Dendritic cell treated with granulocyte-macrophage colony-stimulating factor and Interleukin-4, amounts not matched to agents 40 ng/mL and 50 ng/mL, for 4 days (primary cell): ENCODE results near the gene B4GALT1.
A peak's percentile ranks its signal among the peaks of the same experiment; 100 is the strongest.

ENCODE experiments used
- H3K27ac Mint-ChIP-seq: one replicate; pipeline ENCODE4 v1.8.0; 2022; ENCODE audit warnings: mild to moderate bottlenecking, mixed read lengths
- H3K27me3 Mint-ChIP-seq: one replicate; pipeline ENCODE4 v1.8.0; 2022; ENCODE audit warnings: mild to moderate bottlenecking, mixed read lengths
- H3K36me3 Mint-ChIP-seq: one replicate; pipeline ENCODE4 v1.8.0; 2022; ENCODE audit warnings: low read depth, mixed read lengths
- H3K4me1 Mint-ChIP-seq: one replicate; pipeline ENCODE4 v1.8.0; 2022; ENCODE audit warnings: low read depth, mixed read lengths
- H3K4me3 Mint-ChIP-seq: one replicate; pipeline ENCODE4 v1.8.0; 2022; ENCODE audit warnings: mild to moderate bottlenecking, moderate library complexity, mixed read lengths
- H3K9me3 Mint-ChIP-seq: one replicate; pipeline ENCODE4 v1.8.0; 2022; ENCODE audit warnings: mixed read lengths
- intact Hi-C: fragments of 100-400 bp; cut with micrococcal nuclease; formaldehyde crosslinking; loops from one replicate; pipeline ENCODE4 v1.15.0; 2022

Gene B4GALT1, protein sequence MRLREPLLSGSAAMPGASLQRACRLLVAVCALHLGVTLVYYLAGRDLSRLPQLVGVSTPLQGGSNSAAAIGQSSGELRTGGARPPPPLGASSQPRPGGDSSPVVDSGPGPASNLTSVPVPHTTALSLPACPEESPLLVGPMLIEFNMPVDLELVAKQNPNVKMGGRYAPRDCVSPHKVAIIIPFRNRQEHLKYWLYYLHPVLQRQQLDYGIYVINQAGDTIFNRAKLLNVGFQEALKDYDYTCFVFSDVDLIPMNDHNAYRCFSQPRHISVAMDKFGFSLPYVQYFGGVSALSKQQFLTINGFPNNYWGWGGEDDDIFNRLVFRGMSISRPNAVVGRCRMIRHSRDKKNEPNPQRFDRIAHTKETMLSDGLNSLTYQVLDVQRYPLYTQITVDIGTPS

DNA sequence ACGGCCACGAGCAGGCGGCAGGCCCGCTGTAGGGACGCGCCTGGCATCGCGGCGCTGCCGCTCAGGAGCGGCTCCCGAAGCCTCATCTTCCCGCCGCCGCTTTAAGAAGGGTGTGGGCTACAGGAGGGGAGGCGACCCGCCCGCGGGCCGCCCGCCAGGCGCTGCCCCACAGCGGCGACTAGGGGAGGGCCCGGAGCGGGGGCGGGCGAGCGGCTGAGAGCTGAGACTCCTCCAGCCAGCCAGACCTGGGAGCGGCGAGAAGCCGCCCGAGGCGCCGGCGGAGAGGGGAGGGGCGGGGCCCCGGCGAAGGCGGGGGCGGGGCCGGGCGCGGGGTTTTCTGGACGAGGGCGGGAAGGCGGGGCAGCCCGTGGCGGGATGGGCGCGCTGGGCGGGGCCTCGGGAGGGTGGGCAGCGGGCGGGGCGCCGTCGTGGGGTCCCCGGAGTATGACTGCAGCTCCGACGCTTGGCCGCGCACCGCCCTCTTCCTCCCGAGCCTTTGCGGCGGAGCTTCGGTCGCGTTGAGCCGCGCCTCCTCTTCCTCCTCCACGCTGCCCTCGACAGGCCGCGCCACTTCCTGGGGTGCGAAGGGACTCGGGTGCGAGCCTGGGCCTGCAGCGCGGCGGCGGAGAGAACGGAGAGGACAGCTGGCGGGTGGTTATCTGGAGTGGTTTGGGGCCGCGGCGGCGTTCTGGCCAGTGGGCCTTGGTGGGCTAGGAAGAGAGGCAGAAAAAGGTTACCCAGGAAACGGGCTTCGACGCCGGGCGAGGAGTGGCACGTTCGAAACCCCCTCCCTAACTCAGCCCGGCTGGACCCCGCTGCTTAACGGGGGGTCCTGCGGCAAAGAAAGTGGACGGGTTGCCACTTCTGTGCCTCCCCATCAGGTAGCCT lies at the start of gene B4GALT1:
TSS of gene B4GALT1 (minus strand) at position 253 of the 888 bp plus-strand sequence. CDS start at position 86, 167 bp downstream.
- peak within 1 kb of the TSS; percentile 91 for H3K4me3 Mint-ChIP-seq
- H3K27me3 Mint-ChIP-seq, result no peaks in the 10 kb centered on the region
- peaks cover 40% of the 10 kb centered on the region for H3K36me3 Mint-ChIP-seq
- H3K9me3 Mint-ChIP-seq, result no peaks in the 10 kb centered on the region
- peaks cover 67% of the 10 kb centered on the region for H3K4me1 Mint-ChIP-seq
- H3K27ac Mint-ChIP-seq, result peak within 1 kb of the TSS; percentile 96
- intact Hi-C loops, result loop anchor here (1.0 to 5.0 kb wide), 3 partner anchors 8 to 97 kb away; partner anchors contain the start of genes BAG1 and CHMP5

DNA sequence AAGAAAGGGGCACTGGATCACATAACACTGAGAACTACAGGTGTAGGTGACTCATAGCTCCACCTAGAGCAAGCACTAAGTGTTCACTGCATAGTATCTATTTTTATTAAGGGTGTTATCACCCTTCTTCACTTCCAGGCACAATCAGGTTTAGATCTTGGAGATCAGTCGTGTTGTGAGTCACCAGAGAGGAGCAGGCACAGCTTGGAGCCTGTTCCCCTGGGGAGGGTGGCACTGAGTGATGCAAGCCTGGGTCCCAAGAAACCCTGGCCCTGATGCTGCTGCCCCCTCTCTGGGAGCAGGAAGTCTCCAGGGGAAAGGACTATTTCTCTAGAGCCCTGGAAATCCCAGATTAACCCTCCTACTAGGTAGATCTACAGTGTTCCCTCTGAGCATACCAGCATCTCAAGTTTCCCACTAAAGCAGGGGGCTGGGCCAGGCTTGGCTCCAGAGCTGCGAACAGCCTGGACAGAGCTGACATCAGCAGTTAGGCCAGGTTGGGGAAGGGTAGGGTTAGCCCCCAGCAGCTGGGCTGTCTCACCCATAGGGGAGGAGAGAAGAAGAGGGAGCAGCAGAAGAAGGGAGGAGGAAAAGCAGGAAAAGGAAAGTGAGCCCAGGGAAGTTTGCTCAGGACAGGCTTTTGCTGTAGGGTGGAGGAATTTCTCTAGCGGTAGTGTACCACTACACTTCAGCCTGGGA lies 44.7 kb upstream of the B4GALT1 start:
- H3K4me1 Mint-ChIP-seq, result no peaks in the 10 kb centered on the region
- no peaks in the 10 kb centered on the region for H3K36me3 Mint-ChIP-seq
- peaks cover 1% of the 10 kb centered on the region for H3K27me3 Mint-ChIP-seq
- H3K9me3 Mint-ChIP-seq, result no peaks in the 10 kb centered on the region
- H3K4me3 Mint-ChIP-seq, result no peak overlapping the region
- intact Hi-C loops, result no loop called here
- no peak overlapping the region for H3K27ac Mint-ChIP-seq

DNA sequence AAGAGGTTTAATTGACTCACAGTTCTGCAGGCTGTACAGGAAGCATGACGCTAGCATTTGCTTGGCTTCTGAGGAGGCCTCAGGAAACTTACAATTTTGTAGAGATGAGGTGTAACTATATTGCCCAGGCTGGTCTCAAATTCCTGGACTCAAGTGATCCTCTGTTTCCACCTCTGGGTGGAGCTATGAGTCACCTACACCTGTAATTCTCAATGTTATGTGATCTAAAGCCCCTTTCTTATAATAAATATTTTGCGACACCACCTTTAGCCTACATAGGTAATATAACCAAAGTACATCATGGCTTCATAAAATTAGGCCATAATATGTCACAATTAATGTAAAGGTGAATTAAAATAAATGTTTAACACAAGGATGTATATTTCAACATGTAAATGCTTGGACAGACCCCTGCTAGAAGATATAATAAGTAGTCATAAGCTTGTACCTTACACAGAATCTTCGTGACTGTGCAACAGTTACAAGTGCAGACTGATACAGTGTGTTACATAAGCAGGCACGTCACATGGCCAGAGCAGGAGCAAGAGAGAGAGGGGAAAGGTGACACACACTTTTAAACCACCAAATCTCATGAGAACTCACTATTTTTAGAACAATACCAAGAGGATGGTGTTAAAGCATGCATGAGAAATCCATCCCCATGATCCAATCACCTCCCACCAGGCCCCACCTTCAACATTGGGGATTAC lies 43.0 kb upstream of the B4GALT1 start:
- intact Hi-C loops, result no loop called here
- Mint-ChIP-seq H3K27ac (no peak overlapping the region), H3K27me3 (peaks cover 1% of the 10 kb centered on the region), H3K4me3 (no peak overlapping the region), H3K9me3 (no peaks in the 10 kb centered on the region), H3K4me1 (no peaks in the 10 kb centered on the region), H3K36me3 (no peaks in the 10 kb centered on the region)

DNA sequence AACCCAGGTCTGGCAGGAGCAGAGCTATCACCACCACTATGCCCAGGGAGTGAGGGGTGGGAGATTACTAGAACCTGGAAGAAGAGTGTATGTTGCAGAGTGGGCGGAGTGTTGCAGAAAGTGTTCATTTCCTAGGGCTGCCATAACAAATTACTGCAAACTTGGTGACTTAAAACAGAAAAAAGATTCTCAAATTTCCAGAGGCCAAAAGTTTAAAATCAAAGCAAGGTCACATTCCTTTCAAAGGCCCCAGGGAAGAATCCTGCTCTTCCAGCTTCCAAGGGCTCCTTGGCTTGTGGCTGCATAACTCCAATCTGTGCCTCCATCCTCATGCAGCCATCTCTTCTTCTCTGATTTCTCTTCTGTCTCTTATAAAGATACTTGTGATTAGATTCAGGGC lies 42.3 kb upstream of the B4GALT1 start:
- Mint-ChIP-seq H3K4me3 (no peak overlapping the region), H3K27me3 (peaks cover 1% of the 10 kb centered on the region), H3K27ac (no peak overlapping the region), H3K4me1 (no peaks in the 10 kb centered on the region), H3K9me3 (no peaks in the 10 kb centered on the region), H3K36me3 (no peaks in the 10 kb centered on the region)
- intact Hi-C loops, result no loop called here

DNA sequence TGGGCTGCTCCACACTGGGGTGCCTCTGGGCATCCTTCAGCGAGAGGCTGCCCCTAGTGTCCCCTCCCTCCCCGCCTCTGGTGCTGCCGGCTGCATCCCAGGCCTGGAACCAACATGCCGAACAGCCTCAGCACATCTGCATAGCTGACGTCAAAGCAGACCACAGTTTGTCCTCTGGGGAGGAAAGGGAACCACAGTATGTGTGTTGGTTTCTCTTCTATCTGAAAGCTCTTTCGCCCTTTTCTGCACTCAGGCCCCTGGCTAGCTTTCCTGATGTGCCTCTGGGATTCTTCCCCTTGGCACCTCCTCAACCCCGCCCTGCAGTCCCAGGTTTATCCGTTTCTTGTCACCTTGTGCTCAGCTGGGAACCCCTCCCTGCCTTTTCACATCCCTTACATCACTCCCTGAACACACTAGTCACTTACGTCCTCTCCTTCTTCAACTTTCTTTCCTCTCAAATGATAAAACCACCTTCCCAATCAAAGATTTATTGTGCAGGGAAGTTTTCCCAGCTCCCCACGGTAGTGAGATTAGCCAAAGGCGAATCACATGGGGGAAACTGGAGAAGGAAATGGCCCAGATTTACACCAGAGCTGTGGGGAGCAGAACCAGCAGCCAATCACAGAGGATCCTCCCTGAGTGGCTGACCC lies 35.5 kb upstream of the B4GALT1 start:
- H3K27me3 Mint-ChIP-seq, result peaks cover 2% of the 10 kb centered on the region
- no peaks in the 10 kb centered on the region for H3K36me3 Mint-ChIP-seq
- peaks cover 8% of the 10 kb centered on the region for H3K4me1 Mint-ChIP-seq
- H3K4me3 Mint-ChIP-seq, result no peak overlapping the region
- peak overlapping the region; percentile 23 for H3K27ac Mint-ChIP-seq
- no peaks in the 10 kb centered on the region for H3K9me3 Mint-ChIP-seq
- intact Hi-C loops, result no loop called here

DNA sequence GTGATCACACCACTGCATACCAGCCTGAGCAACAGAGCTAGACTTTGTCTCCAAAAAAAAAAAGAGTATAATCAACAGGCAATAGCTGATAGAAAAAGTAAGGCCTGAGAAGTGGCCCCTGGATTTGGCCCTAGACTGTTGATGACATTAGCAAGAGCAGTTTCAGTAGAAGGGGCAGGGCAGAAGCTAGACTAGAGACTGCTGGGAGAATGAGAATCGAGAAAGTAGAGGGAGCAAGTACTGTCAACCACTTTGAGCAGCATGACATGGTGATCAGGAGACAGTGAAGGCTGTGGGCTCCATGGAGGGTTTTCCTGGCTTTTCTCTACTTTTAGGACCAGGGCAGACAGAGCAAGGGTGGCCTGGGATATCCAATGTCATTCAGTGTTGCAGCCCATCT lies 34.9 kb upstream of the B4GALT1 start:
- Mint-ChIP-seq H3K9me3 (no peaks in the 10 kb centered on the region), H3K4me1 (peaks cover 8% of the 10 kb centered on the region), H3K27me3 (peaks cover 2% of the 10 kb centered on the region), H3K36me3 (no peaks in the 10 kb centered on the region), H3K27ac (peak overlapping the region; percentile 23), H3K4me3 (no peak overlapping the region)
- intact Hi-C loops, result no loop called here

DNA sequence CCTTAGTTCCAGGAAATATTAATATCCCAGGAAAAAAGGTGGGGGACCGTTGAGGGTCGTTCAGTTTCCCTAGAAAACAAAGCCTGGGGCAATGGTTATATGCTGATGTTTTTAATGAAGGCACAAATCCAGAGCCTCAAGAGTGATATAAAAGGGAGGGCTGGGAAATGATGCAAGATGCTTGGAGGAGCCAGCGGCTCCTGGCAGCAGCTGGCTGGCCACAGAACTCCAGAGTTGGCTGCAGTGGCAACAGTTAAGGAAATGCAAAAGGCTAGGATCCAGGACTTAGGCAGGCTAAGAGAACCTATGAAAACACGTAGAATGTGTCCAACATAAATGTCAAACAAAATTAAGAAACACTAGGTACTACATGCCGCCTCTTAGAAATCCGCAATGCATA lies 31.0 kb upstream of the B4GALT1 start:
- no peaks in the 10 kb centered on the region for H3K9me3 Mint-ChIP-seq
- H3K4me1 Mint-ChIP-seq, result peaks cover 8% of the 10 kb centered on the region
- intact Hi-C loops, result no loop called here
- H3K36me3 Mint-ChIP-seq, result no peaks in the 10 kb centered on the region
- no peak overlapping the region for H3K27ac Mint-ChIP-seq
- H3K27me3 Mint-ChIP-seq, result peaks cover 2% of the 10 kb centered on the region
- H3K4me3 Mint-ChIP-seq, result no peak overlapping the region

DNA sequence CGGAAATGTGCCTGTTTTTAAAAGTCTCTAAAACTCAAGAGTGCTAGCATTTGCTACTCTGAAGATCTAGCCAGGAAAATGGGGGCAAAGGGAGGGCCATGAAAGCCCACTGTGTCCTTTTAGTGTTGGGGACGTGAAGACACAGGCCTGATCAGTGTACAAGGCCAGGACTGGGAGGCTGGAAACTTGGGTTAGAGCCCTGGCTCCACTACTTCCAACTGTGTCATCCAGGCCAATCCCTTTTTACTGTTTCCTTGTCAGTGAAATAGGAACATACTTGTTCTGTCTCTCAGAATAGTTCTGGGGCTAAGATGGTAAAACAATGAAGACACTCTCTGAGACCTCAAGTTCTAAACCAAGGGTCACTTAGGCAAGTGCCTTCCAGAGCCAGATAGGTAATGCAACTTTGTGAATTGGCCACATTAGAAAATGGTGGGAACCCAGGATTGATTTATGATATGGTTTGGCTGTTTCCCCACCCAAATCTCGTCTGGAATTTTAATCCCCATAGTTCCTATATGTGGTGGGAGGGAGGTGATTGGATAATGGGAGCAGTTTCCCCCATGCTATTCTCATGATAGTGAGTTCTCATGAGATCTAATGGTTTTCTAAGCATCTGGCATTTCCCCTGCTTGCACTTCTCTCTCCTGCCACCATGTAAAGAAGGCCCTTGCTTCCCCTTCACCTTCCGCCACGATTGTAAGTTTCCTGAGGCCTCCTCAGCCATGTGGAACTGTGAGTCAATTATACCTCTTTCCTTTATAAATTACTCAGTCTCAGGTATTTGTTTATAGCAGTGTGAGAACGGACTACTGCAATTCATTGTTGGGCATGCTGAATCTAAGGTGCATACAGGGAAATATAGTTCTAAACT lies 30.4 kb upstream of the B4GALT1 start:
- no peak overlapping the region for H3K27ac Mint-ChIP-seq
- no peak overlapping the region for H3K4me3 Mint-ChIP-seq
- peaks cover 2% of the 10 kb centered on the region for H3K4me1 Mint-ChIP-seq
- H3K36me3 Mint-ChIP-seq, result no peaks in the 10 kb centered on the region
- intact Hi-C loops, result no loop called here
- no peaks in the 10 kb centered on the region for H3K9me3 Mint-ChIP-seq
- peaks cover 2% of the 10 kb centered on the region for H3K27me3 Mint-ChIP-seq

DNA sequence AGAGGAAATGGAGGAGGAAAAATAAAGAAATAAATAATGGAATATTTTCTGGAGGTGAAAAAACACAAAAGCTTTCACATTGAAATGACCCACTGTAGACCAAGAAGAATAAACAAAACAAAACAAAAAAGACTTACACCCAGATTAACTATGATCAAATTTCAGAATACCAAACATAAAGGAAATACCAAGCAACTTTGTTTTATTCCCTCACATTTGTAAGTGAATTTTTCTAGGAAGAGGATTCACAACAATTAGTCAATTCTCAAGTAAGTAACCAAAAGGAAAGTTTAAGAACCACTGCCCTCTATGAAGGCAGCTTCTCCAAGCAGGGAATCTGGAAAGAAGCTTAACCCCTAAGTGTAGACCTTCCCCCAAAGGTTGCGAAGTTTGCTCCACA lies 29.6 kb upstream of the B4GALT1 start:
- Mint-ChIP-seq H3K36me3 (no peaks in the 10 kb centered on the region), H3K27ac (no peak overlapping the region), H3K27me3 (no peaks in the 10 kb centered on the region), H3K4me1 (no peaks in the 10 kb centered on the region), H3K9me3 (no peaks in the 10 kb centered on the region), H3K4me3 (no peak overlapping the region)
- intact Hi-C loops, result no loop called here

DNA sequence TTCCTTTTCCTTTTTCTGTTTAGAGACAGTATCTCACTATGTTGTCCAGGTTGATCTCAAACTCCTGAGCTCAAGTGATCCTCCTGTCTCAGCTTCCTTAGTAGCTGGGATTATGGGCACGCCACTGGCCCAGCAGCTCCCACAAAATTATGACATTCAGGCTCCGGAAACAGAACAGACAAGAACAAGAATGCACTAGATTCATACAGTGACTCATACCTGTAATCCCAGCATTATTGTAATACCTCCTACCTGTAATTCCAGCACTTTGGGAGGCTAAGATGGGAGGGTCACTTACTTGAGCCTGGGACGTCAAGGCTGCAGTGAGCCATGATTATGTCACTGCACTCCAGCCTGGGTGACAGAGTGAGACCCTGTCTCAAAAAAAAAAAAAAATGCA lies 26.7 kb upstream of the B4GALT1 start:
- H3K27ac Mint-ChIP-seq, result no peak overlapping the region
- H3K27me3 Mint-ChIP-seq, result no peaks in the 10 kb centered on the region

DNA sequence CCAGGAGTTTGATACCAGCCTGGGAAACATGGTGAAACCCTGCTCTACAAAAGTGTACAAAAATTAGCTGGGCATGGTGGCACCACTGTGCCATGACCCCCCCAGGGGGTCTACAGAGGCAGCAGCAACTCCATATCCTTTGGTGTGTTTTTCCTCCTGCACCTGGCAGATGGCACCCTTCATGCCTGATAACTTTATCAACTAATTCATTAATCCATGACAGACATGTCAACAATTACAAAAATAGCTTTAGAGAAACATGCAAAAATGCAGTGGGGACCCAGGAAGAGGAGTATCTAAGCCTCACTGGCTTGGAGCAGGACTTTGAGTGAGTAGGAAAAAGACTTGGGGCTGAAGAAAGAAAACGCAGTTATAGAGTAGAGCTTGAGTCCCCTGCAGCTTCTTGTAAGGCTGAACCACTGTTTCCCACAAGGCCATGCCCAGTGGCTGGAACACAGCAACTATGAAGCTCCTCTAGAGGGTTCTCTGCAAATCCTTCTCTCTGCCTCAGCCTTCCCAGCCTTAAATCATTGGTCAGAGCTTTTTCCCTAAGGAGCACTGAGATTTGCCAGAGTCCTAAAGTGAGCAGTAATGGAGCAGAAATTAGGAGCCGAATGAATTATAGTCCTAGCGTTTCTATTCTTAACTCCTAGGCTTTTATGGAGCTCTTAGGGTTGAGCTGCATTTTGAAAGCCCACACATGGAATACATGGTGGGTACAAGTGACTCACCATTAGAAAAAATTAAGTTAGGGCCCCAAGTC lies 25.5 kb upstream of the B4GALT1 start:
- Mint-ChIP-seq H3K27ac (no peak overlapping the region), H3K4me3 (no peak overlapping the region), H3K9me3 (no peaks in the 10 kb centered on the region), H3K27me3 (peaks cover 1% of the 10 kb centered on the region), H3K36me3 (no peaks in the 10 kb centered on the region), H3K4me1 (no peaks in the 10 kb centered on the region)
- intact Hi-C loops, result no loop called here

More for the DNA sequence above, 26.7 kb upstream of the B4GALT1 start:
- no peaks in the 10 kb centered on the region for H3K9me3 Mint-ChIP-seq
- H3K4me3 Mint-ChIP-seq, result no peak overlapping the region
- intact Hi-C loops, result no loop called here
- H3K4me1 Mint-ChIP-seq, result no peaks in the 10 kb centered on the region
- H3K36me3 Mint-ChIP-seq, result no peaks in the 10 kb centered on the region
